Endodermal cell (in vitro differentiated cells): Measurements from ENCODE around the gene IL10RB. TPM values are rescaled to one million over a fixed set of nuclear protein-coding genes. Genes with fewer than 3 reads are reported as not detected.

ENCODE experiments used
- DNase-seq: peaks from one replicate; pipeline ENCODE4 v3.0.0-alpha.2; 2017
- H3K27ac ChIP-seq: 2 replicates; pipeline ENCODE4 v1.5.1; 2013; ENCODE audit warnings: mild to moderate bottlenecking, low read depth, low read length, moderate library complexity
- H3K27me3 ChIP-seq: 2 replicates; pipeline ENCODE4 v1.6.1; 2013; ENCODE audit warnings: mild to moderate bottlenecking, low read length, moderate library complexity; ENCODE audit not compliant: insufficient read depth, control insufficient read depth, poor library complexity, severe bottlenecking
- H3K36me3 ChIP-seq: 2 replicates; pipeline ENCODE4 v1.7.0; 2013; ENCODE audit warnings: mild to moderate bottlenecking, low read length, moderate library complexity; ENCODE audit not compliant: control insufficient read depth, insufficient read depth
- H3K4me1 ChIP-seq: one replicate; pipeline ENCODE4 v1.7.0; 2013; ENCODE audit warnings: low read length; ENCODE audit not compliant: control insufficient read depth, insufficient read depth
- H3K4me3 ChIP-seq: 2 replicates; pipeline ENCODE4 v1.5.1; 2013; ENCODE audit warnings: mild to moderate bottlenecking, low read length, moderate library complexity
- H3K9ac ChIP-seq: 2 replicates; pipeline ENCODE4 v1.6.1; 2013; ENCODE audit warnings: mild to moderate bottlenecking, low read length, moderate library complexity; ENCODE audit not compliant: poor library complexity, severe bottlenecking; ENCODE audit errors: extremely low read depth
- H3K9me3 ChIP-seq: 2 replicates; pipeline ENCODE4 v1.6.1; 2013; ENCODE audit warnings: mild to moderate bottlenecking, low read length, moderate library complexity; ENCODE audit not compliant: control insufficient read depth
- H3K27ac Mint-ChIP-seq: 2 replicates; pipeline ENCODE4 v1.8.0; 2020; ENCODE audit warnings: mixed read lengths
- H3K27me3 Mint-ChIP-seq: 2 replicates; pipeline ENCODE4 v1.8.0; 2021; ENCODE audit warnings: mild to moderate bottlenecking, mixed read lengths; ENCODE audit not compliant: insufficient read depth
- H3K36me3 Mint-ChIP-seq: 2 replicates; pipeline ENCODE4 v1.8.0; 2020; ENCODE audit warnings: low read depth, mixed read lengths
- H3K4me1 Mint-ChIP-seq: 2 replicates; pipeline ENCODE4 v1.8.0; 2020; ENCODE audit warnings: mixed read lengths
- H3K4me3 Mint-ChIP-seq: 2 replicates; pipeline ENCODE4 v1.8.0; 2020; ENCODE audit warnings: mild to moderate bottlenecking, moderate library complexity, mixed read lengths
- H3K9me3 Mint-ChIP-seq: 2 replicates; pipeline ENCODE4 v1.8.0; 2020; ENCODE audit warnings: mild to moderate bottlenecking, mixed read lengths
- CTCF ChIP-seq: fragments of 200-600 bp; sonication (generic); conservative IDR thresholded peaks from 2 replicates; pipeline ENCODE4 v1.5.0; 2021; ENCODE audit warnings: antibody characterized with exemption, mild to moderate bottlenecking
- WGBS, 2 experiments: methylation state at CpG; one replicate each; pipeline versions ENCODE4 v1.1.5 to v1.1.7; 2013; ENCODE audit warnings: missing lambda C conversion rate in 2 of 2, mixed read lengths in 1 of 2; ENCODE audit not compliant: insufficient coverage in 1 of 2, insufficient read length in 1 of 2; 5-methylcytosine and 5-hydroxymethylcytosine counted together
- total RNA-seq, 2 donors: library from RNA; stranded (reverse); fragmentation: NEBNext Ultra II Directional in 1 of 2; extraction: Animal tissue kit (Norgen Biotek cat#: 25700) in 1 of 2; gene quantifications; 2 replicates in 1 of 2; 3 replicates in 1 of 2; pipeline ENCODE4 v1.2.1, GENCODE V29; 2021

Gene IL10RB
- total RNA-seq, 2 donors from 2014 or later: 4.1 to 5.3 TPM

- H3K4me1 Mint-ChIP-seq: peaks cover 23% of the 10 kb centered on the region
- no peak for DNase-seq
- peaks cover under 1% of the 10 kb centered on the region for H3K9me3 ChIP-seq
- peaks cover 6% of the 10 kb centered on the region for H3K9me3 Mint-ChIP-seq
- peaks cover 7% of the 10 kb centered on the region for H3K4me1 ChIP-seq
- H3K27ac ChIP-seq: no peak overlapping the region
- TF ChIP-seq CTCF: no peak
- no peak overlapping the region for H3K4me3 ChIP-seq
- H3K9ac ChIP-seq: no peak overlapping the region
- H3K36me3 Mint-ChIP-seq: peaks cover 17% of the 10 kb centered on the region
- 71 to 79% methylated on average over 1 to 5 of the region's 5 CpGs for WGBS, 2 experiments
- peaks cover 3% of the 10 kb centered on the region for H3K36me3 ChIP-seq
- no peaks in the 10 kb centered on the region for H3K27me3 ChIP-seq
- no peak overlapping the region for H3K4me3 Mint-ChIP-seq
- no peak overlapping the region for H3K27ac Mint-ChIP-seq
- peaks cover 2% of the 10 kb centered on the region for H3K27me3 Mint-ChIP-seq
These were observed 33.7 kb upstream of the IL10RB start for GRCh38 chr21:33232291-33233034.

- Histone ChIP-seq H3K27ac (no peak overlapping the region), H3K36me3 (peaks cover 9% of the 10 kb centered on the region), H3K9ac (no peak overlapping the region), H3K27me3 (no peaks in the 10 kb centered on the region), H3K9me3 (peaks cover 25% of the 10 kb centered on the region), H3K4me1 (peaks cover 7% of the 10 kb centered on the region), H3K4me3 (peak overlapping the region; percentile 32)
- no peak for TF ChIP-seq CTCF
- H3K36me3 Mint-ChIP-seq: peaks cover 30% of the 10 kb centered on the region
- 78 to 87% methylated on average over 2 to 3 of the region's 3 CpGs for WGBS, 2 experiments
- H3K27me3 Mint-ChIP-seq: peaks cover 2% of the 10 kb centered on the region
- DNase-seq: no peak
- H3K4me1 Mint-ChIP-seq: peaks cover 21% of the 10 kb centered on the region
- peaks cover 24% of the 10 kb centered on the region for H3K9me3 Mint-ChIP-seq
- H3K4me3 Mint-ChIP-seq: no peak overlapping the region
- H3K27ac Mint-ChIP-seq: no peak overlapping the region
These were observed 31.3 kb upstream of the IL10RB start for GRCh38 chr21:33234635-33235520.

- H3K9me3 Mint-ChIP-seq: peaks cover 28% of the 10 kb centered on the region
- Histone ChIP-seq H3K4me3 (no peak overlapping the region), H3K4me1 (peaks cover 4% of the 10 kb centered on the region), H3K36me3 (peaks cover 9% of the 10 kb centered on the region), H3K9me3 (peaks cover 37% of the 10 kb centered on the region), H3K27ac (no peak overlapping the region), H3K27me3 (no peaks in the 10 kb centered on the region), H3K9ac (no peak overlapping the region)
- 90 to 96% methylated on average over 4 to 6 of the region's 6 CpGs for WGBS, 2 experiments
- no peak overlapping the region for H3K27ac Mint-ChIP-seq
- no peaks in the 10 kb centered on the region for H3K27me3 Mint-ChIP-seq
- TF ChIP-seq CTCF: no peak
- DNase-seq: no peak
- H3K36me3 Mint-ChIP-seq: peaks cover 33% of the 10 kb centered on the region
- no peak overlapping the region for H3K4me3 Mint-ChIP-seq
- H3K4me1 Mint-ChIP-seq: peaks cover 21% of the 10 kb centered on the region
These were observed 30.0 kb upstream of the IL10RB start for GRCh38 chr21:33236013-33236686.
